HEK293 (cell line): Measurements from ENCODE around the gene TTC9C.

ENCODE experiments used
- BCL11A ChIP-seq: fragments of 450-650 bp; formaldehyde crosslinking; IDR thresholded peaks from 2 replicates; pipeline ENCODE4 v1.5.1; 2016; ENCODE audit warnings: low read depth, missing biosample characterization, missing genetic modification characterization
- GLIS1 ChIP-seq: fragments of 450-650 bp; formaldehyde crosslinking; IDR thresholded peaks from 2 replicates; pipeline ENCODE4 v1.5.1; 2016; ENCODE audit warnings: missing biosample characterization, missing genetic modification characterization
- KLF1 ChIP-seq: fragments of 450-650 bp; formaldehyde crosslinking; IDR thresholded peaks from 2 replicates; pipeline ENCODE4 v1.5.1; 2016; ENCODE audit warnings: missing biosample characterization, missing genetic modification characterization
- KLF7 ChIP-seq: fragments of 450-650 bp; formaldehyde crosslinking; IDR thresholded peaks from 2 replicates; pipeline ENCODE4 v1.5.1; 2016; ENCODE audit warnings: missing biosample characterization, missing genetic modification characterization, borderline replicate concordance
- KLF8 ChIP-seq: fragments of 450-650 bp; formaldehyde crosslinking; IDR thresholded peaks from 2 replicates; pipeline ENCODE4 v1.5.1; 2016; ENCODE audit warnings: missing biosample characterization, missing genetic modification characterization
- PRDM1 ChIP-seq: fragments of 450-650 bp; formaldehyde crosslinking; IDR thresholded peaks from 2 replicates; pipeline ENCODE4; 2016; ENCODE audit warnings: missing biosample characterization, missing genetic modification characterization
- ZIC2 ChIP-seq: fragments of 450-650 bp; formaldehyde crosslinking; IDR thresholded peaks from 2 replicates; pipeline ENCODE4 v1.5.1; 2016; ENCODE audit warnings: missing biosample characterization, missing genetic modification characterization
- ZNF121 ChIP-seq: fragments of 450-650 bp; formaldehyde crosslinking; IDR thresholded peaks from 2 replicates; pipeline ENCODE4 v1.5.1; 2016; ENCODE audit warnings: missing biosample characterization, missing genetic modification characterization
- ZNF2 ChIP-seq: fragments of 450-650 bp; formaldehyde crosslinking; IDR thresholded peaks from 2 replicates; pipeline ENCODE4 v1.5.1; 2016; ENCODE audit warnings: missing biosample characterization, missing genetic modification characterization
- ZNF366 ChIP-seq: fragments of 450-650 bp; formaldehyde crosslinking; conservative IDR thresholded peaks from 2 replicates; pipeline ENCODE4 v1.5.1; 2016; ENCODE audit warnings: missing biosample characterization, missing genetic modification characterization
- ZNF391 ChIP-seq: fragments of 450-650 bp; formaldehyde crosslinking; IDR thresholded peaks from 2 replicates; pipeline ENCODE4 v1.5.1; 2016; ENCODE audit warnings: low read depth, missing biosample characterization, missing genetic modification characterization, borderline replicate concordance
- ZNF501 ChIP-seq: fragments of 450-650 bp; formaldehyde crosslinking; IDR thresholded peaks from 2 replicates; pipeline ENCODE4 v1.5.1; 2016; ENCODE audit warnings: missing biosample characterization, missing genetic modification characterization
- ZSCAN30 ChIP-seq: fragments of 450-650 bp; IDR thresholded peaks from 2 replicates; pipeline ENCODE4 v1.5.1; 2018; ENCODE audit warnings: missing biosample characterization, mild to moderate bottlenecking, missing genetic modification characterization, moderate library complexity
- TF ChIP-seq, protein P1 (sequence below): fragments of 450-650 bp; formaldehyde crosslinking; IDR thresholded peaks from 2 replicates; pipeline ENCODE4 v1.5.1; 2016; ENCODE audit warnings: missing biosample characterization, missing genetic modification characterization
- TF ChIP-seq, protein P2 (sequence below): fragments of 450-650 bp; formaldehyde crosslinking; IDR thresholded peaks from 2 replicates; pipeline ENCODE4 v1.5.1; 2016; ENCODE audit warnings: missing biosample characterization, missing genetic modification characterization
- TF ChIP-seq, protein P3 (sequence below): fragments of 450-650 bp; formaldehyde crosslinking; IDR thresholded peaks from 2 replicates; pipeline ENCODE4 v1.5.1; 2016; ENCODE audit warnings: missing biosample characterization, missing genetic modification characterization
- TF ChIP-seq, protein P4 (sequence below): fragments of 450-650 bp; IDR thresholded peaks from 2 replicates; pipeline ENCODE4 v1.5.1; 2018; ENCODE audit warnings: missing biosample characterization, mild to moderate bottlenecking, missing genetic modification characterization
- TF ChIP-seq, protein P5 (sequence below): fragments of 450-650 bp; formaldehyde crosslinking; IDR thresholded peaks from 2 replicates; pipeline ENCODE4 v1.5.1; 2016; ENCODE audit warnings: missing biosample characterization, missing genetic modification characterization
- TF ChIP-seq, protein P6 (sequence below): fragments of 450-650 bp; formaldehyde crosslinking; IDR thresholded peaks from 2 replicates; pipeline ENCODE4 v1.5.1; 2016; ENCODE audit warnings: missing biosample characterization, missing genetic modification characterization, low read depth
- TF ChIP-seq, protein P7 (sequence below): fragments of 450-650 bp; formaldehyde crosslinking; IDR thresholded peaks from 2 replicates; pipeline ENCODE4 v1.5.1; 2016; ENCODE audit warnings: missing biosample characterization, missing genetic modification characterization
- TF ChIP-seq, protein P8 (sequence below): fragments of 450-650 bp; formaldehyde crosslinking; IDR thresholded peaks from 2 replicates; pipeline ENCODE4 v1.5.1; 2016; ENCODE audit warnings: missing biosample characterization, missing genetic modification characterization

TTC9C gene

DNA sequence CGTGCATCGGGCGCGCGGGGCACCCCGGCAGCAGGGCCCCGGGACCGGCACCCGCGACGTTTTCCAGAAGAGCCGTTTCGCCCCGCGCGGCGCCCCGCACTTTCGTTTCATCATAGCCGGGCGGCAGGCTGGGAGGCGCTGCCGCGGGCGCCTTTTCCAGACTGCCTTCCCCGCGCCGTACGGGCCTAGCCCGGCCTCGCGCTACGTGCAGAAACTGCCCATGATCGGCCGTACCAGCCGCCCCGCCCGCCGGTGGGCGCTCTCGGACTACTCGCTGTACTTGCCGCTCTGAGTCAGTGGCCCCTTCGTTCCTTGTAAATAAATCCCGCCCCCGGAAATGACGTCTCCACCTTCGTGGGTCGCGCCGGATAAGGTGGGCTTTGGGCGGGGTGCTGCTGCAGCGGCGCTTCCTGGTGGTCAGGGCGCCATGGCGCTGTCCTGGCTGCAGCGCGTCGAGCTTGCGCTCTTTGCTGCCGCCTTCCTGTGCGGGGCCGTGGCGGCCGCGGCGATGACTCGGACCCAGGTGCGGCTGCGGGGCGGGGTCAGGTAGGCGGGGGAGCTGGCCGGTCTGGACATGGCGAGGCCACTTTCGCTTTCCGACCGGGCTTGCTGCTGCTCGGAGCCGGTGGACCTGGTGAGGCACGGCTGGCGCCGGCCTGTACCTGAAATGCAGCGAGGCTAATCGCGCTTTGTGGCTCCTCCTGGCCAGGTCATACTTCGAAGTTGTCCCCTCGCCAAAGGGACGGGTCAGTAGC is 58.9 kb downstream of the TTC9C start, which contains the start of gene TMEM179B (continued):
- TF ChIP-seq, protein P1, sequence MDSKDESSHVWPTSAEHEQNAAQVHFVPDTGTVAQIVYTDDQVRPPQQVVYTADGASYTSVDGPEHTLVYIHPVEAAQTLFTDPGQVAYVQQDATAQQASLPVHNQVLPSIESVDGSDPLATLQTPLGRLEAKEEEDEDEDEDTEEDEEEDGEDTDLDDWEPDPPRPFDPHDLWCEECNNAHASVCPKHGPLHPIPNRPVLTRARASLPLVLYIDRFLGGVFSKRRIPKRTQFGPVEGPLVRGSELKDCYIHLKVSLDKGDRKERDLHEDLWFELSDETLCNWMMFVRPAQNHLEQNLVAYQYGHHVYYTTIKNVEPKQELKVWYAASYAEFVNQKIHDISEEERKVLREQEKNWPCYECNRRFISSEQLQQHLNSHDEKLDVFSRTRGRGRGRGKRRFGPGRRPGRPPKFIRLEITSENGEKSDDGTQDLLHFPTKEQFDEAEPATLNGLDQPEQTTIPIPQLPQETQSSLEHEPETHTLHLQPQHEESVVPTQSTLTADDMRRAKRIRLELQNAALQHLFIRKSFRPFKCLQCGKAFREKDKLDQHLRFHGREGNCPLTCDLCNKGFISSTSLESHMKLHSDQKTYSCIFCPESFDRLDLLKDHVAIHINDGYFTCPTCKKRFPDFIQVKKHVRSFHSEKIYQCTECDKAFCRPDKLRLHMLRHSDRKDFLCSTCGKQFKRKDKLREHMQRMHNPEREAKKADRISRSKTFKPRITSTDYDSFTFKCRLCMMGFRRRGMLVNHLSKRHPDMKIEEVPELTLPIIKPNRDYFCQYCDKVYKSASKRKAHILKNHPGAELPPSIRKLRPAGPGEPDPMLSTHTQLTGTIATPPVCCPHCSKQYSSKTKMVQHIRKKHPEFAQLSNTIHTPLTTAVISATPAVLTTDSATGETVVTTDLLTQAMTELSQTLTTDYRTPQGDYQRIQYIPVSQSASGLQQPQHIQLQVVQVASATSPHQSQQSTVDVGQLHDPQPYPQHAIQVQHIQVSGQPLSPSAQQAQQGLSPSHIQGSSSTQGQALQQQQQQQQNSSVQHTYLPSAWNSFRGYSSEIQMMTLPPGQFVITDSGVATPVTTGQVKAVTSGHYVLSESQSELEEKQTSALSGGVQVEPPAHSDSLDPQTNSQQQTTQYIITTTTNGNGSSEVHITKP (tag by site-specific recombination): peak; percentile 28; the same call in 1 of the 2 replicates
- TF ChIP-seq BCL11A (tag by site-specific recombination): 0 out of 2 replicates have a peak, but pooled peaks have one; percentile 72
- TF ChIP-seq, protein P2, sequence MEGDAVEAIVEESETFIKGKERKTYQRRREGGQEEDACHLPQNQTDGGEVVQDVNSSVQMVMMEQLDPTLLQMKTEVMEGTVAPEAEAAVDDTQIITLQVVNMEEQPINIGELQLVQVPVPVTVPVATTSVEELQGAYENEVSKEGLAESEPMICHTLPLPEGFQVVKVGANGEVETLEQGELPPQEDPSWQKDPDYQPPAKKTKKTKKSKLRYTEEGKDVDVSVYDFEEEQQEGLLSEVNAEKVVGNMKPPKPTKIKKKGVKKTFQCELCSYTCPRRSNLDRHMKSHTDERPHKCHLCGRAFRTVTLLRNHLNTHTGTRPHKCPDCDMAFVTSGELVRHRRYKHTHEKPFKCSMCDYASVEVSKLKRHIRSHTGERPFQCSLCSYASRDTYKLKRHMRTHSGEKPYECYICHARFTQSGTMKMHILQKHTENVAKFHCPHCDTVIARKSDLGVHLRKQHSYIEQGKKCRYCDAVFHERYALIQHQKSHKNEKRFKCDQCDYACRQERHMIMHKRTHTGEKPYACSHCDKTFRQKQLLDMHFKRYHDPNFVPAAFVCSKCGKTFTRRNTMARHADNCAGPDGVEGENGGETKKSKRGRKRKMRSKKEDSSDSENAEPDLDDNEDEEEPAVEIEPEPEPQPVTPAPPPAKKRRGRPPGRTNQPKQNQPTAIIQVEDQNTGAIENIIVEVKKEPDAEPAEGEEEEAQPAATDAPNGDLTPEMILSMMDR (tag by site-specific recombination): peak; percentile 97
- 0 out of 2 replicates have a peak, but pooled peaks have one; percentile 20 for TF ChIP-seq ZNF121 (tag by site-specific recombination)
- TF ChIP-seq KLF7 (tag by site-specific recombination): no peak
- TF ChIP-seq ZNF2 (tag by site-specific recombination): 0 out of 2 replicates have a peak, but pooled peaks have one; percentile 77
- TF ChIP-seq, protein P3, sequence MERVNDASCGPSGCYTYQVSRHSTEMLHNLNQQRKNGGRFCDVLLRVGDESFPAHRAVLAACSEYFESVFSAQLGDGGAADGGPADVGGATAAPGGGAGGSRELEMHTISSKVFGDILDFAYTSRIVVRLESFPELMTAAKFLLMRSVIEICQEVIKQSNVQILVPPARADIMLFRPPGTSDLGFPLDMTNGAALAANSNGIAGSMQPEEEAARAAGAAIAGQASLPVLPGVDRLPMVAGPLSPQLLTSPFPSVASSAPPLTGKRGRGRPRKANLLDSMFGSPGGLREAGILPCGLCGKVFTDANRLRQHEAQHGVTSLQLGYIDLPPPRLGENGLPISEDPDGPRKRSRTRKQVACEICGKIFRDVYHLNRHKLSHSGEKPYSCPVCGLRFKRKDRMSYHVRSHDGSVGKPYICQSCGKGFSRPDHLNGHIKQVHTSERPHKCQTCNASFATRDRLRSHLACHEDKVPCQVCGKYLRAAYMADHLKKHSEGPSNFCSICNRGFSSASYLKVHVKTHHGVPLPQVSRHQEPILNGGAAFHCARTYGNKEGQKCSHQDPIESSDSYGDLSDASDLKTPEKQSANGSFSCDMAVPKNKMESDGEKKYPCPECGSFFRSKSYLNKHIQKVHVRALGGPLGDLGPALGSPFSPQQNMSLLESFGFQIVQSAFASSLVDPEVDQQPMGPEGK (tag by site-specific recombination): peak; percentile 80
- peak; percentile 12 for TF ChIP-seq ZSCAN30 (tag by site-specific recombination)
- TF ChIP-seq, protein P4, sequence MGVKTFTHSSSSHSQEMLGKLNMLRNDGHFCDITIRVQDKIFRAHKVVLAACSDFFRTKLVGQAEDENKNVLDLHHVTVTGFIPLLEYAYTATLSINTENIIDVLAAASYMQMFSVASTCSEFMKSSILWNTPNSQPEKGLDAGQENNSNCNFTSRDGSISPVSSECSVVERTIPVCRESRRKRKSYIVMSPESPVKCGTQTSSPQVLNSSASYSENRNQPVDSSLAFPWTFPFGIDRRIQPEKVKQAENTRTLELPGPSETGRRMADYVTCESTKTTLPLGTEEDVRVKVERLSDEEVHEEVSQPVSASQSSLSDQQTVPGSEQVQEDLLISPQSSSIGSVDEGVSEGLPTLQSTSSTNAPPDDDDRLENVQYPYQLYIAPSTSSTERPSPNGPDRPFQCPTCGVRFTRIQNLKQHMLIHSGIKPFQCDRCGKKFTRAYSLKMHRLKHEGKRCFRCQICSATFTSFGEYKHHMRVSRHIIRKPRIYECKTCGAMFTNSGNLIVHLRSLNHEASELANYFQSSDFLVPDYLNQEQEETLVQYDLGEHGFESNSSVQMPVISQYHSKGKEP (tag by site-specific recombination): peak; percentile 23; the same call in 1 of the 2 replicates
- TF ChIP-seq, protein P5, sequence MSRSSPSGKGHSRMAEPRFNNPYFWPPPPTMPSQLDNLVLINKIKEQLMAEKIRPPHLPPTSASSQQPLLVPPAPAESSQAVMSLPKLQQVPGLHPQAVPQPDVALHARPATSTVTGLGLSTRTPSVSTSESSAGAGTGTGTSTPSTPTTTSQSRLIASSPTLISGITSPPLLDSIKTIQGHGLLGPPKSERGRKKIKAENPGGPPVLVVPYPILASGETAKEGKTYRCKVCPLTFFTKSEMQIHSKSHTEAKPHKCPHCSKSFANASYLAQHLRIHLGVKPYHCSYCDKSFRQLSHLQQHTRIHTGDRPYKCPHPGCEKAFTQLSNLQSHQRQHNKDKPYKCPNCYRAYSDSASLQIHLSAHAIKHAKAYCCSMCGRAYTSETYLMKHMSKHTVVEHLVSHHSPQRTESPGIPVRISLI: no peak
- peak; percentile 72 for TF ChIP-seq KLF8 (tag by site-specific recombination)
- TF ChIP-seq PRDM1 (tag by site-specific recombination): no peak
- TF ChIP-seq ZNF391 (tag by site-specific recombination): 0 out of 2 replicates have a peak, but pooled peaks have one; percentile 46
- TF ChIP-seq KLF1 (tag by site-specific recombination): peak; percentile 68
- TF ChIP-seq, protein P6, sequence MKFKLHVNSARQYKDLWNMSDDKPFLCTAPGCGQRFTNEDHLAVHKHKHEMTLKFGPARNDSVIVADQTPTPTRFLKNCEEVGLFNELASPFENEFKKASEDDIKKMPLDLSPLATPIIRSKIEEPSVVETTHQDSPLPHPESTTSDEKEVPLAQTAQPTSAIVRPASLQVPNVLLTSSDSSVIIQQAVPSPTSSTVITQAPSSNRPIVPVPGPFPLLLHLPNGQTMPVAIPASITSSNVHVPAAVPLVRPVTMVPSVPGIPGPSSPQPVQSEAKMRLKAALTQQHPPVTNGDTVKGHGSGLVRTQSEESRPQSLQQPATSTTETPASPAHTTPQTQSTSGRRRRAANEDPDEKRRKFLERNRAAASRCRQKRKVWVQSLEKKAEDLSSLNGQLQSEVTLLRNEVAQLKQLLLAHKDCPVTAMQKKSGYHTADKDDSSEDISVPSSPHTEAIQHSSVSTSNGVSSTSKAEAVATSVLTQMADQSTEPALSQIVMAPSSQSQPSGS (tag by site-specific recombination): peak; percentile 74
- TF ChIP-seq ZNF501 (tag by site-specific recombination): peak; percentile 96
- TF ChIP-seq, protein P7, sequence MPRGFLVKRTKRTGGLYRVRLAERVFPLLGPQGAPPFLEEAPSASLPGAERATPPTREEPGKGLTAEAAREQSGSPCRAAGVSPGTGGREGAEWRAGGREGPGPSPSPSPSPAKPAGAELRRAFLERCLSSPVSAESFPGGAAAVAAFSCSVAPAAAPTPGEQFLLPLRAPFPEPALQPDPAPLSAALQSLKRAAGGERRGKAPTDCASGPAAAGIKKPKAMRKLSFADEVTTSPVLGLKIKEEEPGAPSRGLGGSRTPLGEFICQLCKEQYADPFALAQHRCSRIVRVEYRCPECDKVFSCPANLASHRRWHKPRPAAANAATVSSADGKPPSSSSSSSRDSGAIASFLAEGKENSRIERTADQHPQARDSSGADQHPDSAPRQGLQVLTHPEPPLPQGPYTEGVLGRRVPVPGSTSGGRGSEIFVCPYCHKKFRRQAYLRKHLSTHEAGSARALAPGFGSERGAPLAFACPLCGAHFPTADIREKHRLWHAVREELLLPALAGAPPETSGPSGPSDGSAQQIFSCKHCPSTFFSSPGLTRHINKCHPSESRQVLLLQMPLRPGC: peak; percentile 37; the same call in 1 of the 2 replicates
- TF ChIP-seq, protein P8, sequence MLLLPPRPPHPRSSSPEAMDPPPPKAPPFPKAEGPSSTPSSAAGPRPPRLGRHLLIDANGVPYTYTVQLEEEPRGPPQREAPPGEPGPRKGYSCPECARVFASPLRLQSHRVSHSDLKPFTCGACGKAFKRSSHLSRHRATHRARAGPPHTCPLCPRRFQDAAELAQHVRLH (tag by site-specific recombination): peak; percentile 58
- peak; percentile 59 for TF ChIP-seq GLIS1
- no peak for TF ChIP-seq ZNF366
- no peak for TF ChIP-seq ZIC2
